Effector CD8-positive, alpha-beta T cell (primary cell): ENCODE results near the gene DLGAP1.

ENCODE experiments used
- DNase-seq: peaks from one replicate; lab custom pipeline; 2025; lab: John Stamatoyannopoulos, UW

DLGAP1 gene

GRCh38 chr18:3819961-3820360 is 635.1 kb downstream of the DLGAP1 start:
- DNase-seq = no peak

DNA sequence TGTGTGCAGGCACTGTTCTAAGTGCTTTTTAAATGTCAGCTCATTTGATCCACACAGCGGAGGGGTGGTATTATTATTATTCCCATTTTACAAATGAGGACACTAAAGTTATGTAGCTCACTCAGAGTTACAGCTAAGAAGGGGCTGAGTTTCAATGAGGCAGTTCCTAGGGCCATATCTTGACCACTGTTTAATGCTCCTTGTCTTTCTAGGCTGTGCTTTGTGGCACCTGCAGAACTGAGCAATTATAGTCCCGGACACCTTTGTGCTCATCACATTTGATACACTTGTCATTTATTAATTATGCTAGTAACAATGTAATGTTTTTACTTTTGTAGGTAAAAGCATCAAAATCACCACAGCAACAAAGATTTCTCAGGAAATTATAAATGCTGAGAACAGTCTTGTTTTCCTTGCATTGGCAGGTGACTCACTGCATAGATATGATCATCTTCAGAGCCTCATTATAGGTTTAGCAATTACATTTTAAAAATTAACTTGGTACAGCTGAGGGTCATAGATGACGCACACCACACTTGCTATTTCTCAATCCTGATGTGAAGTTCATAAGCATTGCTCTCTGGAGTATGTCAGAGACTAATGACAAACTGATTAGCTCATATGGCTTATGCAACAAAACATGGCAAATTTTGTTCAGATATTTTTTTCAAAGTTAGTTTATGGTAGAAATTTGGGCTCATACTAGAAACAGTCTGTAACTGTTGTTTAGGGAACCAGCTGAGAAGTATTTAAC is 638.3 kb downstream of the DLGAP1 start:
- DNase-seq = no peak

GRCh38 chr18:3815991-3816390 is 639.1 kb downstream of the DLGAP1 start:
- no peak for DNase-seq

GRCh38 chr18:3814816-3815215 is 640.3 kb downstream of the DLGAP1 start:
- no peak for DNase-seq

DNA sequence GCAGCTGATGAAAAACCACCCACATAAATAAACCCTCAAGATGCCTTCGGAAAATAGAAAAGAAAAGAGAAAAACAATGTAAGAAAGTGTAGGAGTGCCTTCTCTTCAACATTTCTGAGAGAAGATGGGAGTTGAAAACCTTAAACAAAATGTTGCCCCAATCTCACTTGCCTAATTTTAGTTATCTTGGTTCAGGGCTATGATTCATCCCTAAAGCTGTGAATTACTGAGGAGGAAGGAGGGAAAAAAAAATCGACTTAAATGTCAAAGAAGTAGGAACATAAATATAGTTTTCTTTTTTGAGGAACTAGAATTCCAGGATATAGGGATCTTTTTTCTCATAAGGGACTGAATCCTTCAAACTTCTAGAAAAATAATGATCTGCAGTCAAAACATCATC is 644.8 kb downstream of the DLGAP1 start:
- DNase-seq = no peak

GRCh38 chr18:3808985-3809780 is 645.9 kb downstream of the DLGAP1 start:
- no peak for DNase-seq

DNA sequence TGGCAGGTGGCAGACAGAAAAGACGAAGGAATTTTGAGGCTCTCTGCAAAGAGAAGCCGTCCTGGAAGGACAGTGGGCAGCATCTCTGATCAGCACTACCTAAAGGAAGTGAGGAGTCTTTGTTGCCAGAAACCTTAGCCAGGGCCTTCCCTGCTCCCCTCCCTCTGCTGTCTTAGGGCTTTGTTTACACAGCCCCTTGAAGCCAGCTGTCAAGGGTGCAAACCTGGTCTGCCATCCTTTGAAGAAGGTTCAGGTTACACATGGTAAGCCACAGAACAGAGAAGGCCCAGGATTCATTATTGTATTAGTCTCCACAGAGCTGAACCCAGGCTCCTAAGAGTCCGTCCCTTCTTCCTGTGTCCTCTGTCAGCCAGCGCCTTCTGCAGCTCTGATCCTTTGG is 648.5 kb downstream of the DLGAP1 start:
- DNase-seq = no peak

GRCh38 chr18:3804336-3804735 is 650.8 kb downstream of the DLGAP1 start:
- no peak for DNase-seq

DNA sequence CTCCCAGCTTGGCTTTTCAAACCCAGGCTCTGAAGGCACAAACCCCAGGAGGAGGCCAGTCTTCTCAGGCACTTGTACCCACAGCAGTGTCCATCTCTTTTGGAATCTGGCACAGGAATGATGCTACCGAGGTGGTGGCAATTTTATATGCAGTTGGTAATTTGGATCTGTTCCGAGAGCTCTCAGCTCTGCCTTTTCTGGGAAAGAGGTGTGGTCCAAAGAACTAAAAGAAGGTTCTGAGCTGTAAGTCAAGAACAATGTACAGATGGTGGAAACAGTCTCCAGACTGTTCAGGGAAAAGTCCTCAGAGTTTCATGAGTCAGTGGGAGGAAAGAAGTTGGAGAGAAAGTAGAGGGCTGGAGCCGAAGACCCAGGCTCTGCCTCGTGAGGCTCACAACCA is 651.8 kb downstream of the DLGAP1 start:
- no peak for DNase-seq

GRCh38 chr18:3799515-3799914 is 655.6 kb downstream of the DLGAP1 start:
- DNase-seq = no peak

DNA sequence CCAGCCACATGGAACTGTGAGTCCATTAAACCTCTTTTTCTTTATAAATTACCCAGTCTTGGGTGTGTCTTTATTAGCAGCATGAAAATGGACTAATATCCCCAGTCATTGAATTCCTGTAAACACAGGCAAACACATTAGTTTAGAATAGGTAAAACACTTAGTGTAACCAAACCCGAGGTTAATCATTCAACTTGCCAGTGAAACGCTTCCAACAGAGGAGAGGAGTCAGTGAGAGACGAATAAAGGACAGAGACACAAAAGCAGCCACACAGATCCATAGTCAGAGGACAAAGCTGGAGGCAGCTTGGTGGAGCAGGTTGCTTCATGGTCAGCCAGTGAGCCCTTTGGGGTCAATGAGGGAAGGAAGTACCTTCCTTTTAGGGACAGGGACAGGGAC is 657.1 kb downstream of the DLGAP1 start:
- no peak for DNase-seq

DNA sequence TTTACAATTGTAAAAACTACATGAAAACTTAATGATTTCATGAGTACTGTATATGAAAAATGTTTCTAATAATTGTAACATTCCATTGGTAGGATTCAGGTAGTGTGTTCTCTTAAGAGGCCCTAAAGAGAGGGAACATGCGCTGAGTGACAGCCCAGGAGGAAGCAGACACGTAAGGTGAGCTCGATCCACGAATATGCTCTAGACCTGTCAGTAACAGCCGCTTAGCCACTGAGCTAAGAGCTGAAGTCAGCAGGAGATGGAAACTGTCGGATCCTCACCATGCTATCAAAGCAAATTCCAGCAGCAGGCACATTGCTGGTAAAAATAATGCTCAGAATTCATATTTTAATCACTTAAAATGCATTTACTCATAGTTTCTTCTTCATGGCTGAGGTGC is 658.7 kb downstream of the DLGAP1 start:
- no peak for DNase-seq

- DNase-seq = no peak
Measured at GRCh38 chr18:3794537-3795348, 660.4 kb downstream of the DLGAP1 start.

- no peak for DNase-seq
Measured at GRCh38 chr18:3793545-3793944, 661.6 kb downstream of the DLGAP1 start.

- DNase-seq = no peak
Measured at GRCh38 chr18:3793111-3793510, 662.0 kb downstream of the DLGAP1 start.

DNA sequence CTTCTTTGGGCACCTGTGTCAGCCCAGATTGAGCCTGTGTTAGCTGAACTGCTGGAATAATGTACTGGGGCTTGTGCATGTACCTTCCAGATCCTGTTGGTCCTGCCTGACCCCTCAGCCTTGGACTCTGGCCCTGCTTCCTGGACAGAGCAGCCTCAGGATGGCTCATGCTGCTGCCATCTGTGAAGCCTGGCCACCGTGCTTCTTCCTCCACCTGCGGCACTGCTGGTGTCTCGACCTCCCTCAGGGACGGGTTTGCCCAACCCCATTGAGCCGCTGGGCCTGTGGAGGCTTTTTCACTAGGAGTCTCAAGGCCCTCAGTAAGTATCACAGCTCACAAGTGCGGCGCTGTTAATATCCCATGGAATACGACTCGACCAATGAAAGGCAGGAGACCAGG is 662.4 kb downstream of the DLGAP1 start:
- no peak for DNase-seq

- DNase-seq = no peak
Measured at GRCh38 chr18:3791238-3791637, 663.9 kb downstream of the DLGAP1 start.

DNA sequence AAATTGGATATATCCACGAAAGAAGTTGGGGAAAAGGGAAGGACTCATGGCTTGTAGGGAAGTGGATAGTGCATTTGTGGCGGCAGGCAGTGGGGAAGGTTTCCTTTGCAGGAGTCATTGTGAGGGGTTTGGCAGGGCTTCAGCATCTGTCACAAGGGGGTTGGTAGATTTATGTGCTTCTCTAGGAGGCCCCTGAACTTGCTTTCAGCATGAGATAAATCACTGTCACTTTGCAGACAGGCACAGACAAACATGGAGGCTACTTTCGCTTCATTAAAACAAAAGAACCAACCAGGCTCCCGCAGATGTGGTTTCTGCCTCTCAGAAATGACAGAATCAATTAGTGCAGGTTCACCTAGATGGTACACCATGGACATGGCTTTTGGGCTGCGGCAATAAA is 664.4 kb downstream of the DLGAP1 start:
- no peak for DNase-seq

DNA sequence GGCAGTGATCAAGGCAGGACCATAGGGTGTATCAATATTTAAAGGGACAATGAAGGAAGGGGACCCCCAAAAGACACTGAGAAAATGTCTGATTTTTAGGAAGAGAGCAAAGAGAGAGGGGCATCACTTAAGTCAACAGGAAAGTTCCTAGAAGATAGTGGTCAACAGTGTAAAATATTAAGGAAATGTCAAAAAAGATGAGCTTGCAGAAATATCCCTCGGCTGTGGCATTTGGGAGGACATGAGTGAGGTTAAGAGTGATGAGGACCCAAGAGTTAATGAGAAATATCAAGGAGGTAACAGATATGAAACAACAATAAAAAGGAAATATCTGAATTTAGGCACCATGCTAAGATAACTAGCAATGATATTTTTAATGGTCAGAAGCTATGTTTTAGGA is 665.6 kb downstream of the DLGAP1 start:
- DNase-seq = no peak

GRCh38 chr18:3784949-3785348 is 670.2 kb downstream of the DLGAP1 start:
- no peak for DNase-seq

- DNase-seq = no peak
Measured at GRCh38 chr18:3782901-3783300, 672.2 kb downstream of the DLGAP1 start.

DNA sequence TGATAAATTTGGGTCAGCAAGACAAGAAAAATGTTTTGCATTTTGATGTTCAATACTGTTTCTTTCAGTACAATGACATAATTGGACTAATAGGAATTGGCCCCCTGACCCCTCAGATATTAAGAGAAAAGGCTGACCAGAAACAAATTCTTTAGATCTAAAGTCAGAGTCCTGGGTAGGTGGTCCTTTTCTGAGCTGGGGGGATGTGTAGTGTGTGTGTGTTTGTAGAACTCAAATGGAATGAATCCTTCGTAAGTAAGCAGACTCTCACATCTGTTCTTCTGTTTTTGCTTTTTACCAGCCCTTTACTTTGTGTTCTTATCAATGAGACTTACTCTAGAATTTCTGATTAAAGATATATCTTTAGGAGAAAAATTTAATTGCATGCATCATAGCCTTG is 677.4 kb downstream of the DLGAP1 start:
- no peak for DNase-seq

DNA sequence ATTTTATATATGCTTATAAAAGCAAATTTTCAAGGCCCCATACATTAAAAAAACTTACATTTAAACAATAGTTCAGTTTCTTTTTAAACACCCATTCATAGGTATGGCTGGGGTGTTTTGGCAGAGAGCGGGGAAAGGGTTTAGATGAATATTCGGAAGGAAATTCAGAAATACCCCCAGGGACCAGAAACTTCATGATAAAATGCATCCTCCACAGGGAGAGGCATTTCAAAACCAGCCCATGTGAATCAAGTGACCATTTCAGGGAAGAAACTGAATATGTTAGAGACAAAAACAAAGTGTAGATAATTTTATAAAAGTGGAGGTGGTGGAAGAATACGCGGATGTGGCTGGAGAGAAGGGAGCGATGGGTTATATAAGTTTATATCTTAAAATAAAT is 678.0 kb downstream of the DLGAP1 start:
- DNase-seq = no peak
